ENCODE data around the gene ATP8A1.
"Not testable (repeated sequence)": the region's sequence is repeated elsewhere in the genome, so short reads cannot be mapped to it uniquely, and the experiment has no call there.

Gene ATP8A1

DNA sequence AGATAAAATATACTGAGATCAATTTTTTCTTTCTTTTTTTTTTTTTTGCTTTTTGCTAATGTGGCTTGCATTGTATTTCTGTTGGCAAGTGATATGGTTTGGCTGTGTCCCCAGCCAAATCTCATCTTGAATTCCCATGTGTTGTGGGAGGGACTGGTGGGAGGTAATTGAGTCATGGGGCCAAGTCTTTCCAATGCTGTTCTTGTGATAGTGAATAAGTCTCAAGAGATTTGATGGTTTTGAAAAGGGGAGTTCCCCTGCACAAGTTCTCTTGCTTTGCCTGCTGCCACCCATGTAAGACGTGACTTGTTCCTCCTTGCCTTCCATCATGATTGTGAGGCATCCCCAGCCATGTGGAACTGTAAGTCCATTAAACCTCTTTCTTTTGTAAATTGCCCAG lies 195.7 kb downstream of the ATP8A1 start:
- not testable (repeated sequence) for ATAC-seq

DNA sequence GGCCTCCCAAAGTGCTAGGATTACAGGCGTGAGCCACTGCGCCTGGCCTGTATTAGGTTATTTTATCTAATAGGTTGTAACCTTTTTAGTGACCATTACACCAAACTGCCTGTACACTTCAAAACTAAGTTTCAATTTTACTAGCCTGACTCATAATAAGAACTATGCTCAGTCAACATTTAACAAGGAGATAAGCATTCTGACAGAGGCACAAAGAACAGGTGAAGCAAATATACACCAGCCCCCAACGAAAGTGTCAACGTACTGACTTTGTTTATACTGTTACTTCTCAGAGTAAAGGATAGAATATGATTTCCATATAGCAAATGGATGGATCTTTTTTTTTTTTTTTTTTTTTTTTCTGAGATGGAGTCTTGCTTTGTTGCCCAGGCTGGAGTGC lies 196.9 kb downstream of the ATP8A1 start:
- peak in 1 of 2 donors; percentile 33 for ATAC-seq

DNA sequence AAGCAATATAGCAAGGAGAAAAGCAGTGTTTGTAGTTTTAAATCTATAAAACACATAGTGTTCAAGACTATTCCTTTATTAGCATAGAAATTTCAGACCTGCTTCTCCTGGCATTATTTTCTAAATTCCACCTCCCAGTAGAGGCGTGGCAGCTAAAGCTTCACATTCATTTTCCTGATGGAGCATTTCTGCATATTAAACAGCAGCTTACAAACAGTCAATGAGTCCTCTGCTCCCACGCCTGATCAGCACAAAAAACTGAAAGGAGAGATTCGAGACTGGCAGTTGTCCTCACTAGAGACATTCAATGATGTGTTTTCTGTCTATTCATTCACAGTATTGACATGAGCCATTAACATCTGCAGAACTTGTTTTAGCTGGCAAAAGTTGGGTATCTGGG lies 198.2 kb downstream of the ATP8A1 start:
- no peak for ATAC-seq

DNA sequence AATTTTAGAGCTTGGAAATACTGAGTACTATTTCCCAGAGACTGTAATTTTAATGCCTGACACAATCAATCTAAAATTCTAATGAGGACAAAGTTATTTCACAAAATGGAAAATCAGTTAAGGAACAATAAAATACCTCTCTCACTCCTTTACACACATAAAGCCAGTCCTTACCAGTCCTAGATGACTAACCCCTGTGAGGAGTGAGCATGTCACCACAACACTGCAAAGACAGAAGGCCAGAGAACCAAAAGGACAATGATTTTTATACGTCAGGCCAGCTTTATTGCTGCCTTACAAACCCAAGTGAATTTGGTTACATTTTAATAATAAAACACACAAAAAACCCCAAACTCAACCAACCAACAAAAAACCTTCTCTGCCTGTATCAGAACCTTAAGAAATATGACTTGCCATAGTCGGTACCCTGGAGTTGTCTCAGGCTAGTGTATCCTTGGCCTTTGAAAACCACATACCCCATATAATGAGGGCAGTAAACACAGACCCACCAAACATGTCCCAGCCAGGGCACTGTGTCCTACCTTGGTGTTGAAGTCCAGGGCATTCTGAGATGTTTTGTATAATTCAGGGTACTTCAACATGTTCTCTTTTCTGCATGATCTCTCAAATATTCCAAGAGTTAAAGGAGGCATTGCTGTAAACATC lies 202.0 kb downstream of the ATP8A1 start:
- no peak for ATAC-seq

DNA sequence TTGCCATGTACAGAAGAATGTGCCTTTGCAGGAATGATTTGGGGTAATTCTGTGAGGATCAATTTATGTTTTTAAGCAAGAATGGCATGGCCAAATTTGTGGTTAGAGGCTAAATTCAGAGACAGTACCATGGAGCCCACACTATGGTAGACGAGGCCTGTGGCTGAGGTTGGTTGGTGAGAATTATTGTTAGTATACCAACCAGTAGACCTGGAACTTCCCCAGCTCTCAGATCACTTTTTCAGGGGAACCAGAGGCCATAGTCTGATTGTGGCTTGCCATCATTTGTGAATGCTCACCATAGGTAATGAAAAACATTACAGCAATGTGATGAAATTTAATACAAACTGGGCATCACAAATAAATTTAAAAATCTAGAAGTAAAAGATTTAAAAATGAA lies 203.3 kb downstream of the ATP8A1 start:
- no peak for ATAC-seq

DNA sequence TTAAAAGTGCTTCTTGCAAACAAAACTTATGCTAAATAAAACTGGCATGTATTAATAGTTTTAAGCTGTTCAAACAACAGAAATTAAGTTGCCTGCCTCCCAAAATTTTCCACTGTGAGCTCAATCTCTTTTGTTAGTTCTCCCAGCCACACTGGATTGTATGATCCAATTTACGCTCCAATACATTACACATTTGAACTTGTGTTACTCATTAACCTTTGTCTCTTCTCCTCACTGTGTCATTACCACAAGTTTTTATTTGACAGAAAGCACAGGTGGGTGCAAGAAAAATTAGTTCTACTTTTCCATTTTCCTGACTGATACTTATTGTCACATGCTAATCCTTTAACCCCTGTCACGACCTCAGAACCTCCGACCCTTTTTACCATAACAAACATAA lies 204.1 kb downstream of the ATP8A1 start:
- no peak for ATAC-seq

DNA sequence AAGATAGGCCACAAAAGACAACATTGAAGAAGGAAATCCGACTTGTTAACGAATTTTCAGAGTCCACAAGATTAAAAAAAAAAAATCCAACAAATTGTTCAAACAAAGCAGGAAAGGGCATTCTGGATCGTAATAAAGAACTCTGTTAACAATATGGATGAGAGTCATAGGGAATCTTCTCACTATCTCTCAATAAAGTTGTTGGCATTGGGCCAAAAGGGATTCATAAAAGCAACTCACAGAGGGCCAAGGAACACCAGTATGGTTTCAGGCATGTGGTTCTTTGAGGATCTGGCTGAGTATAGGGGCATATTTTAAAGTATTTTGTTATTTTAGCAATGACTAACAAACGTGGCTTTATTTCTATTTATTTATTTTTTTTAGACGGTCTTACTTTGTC lies 210.1 kb downstream of the ATP8A1 start:
- no peak for ATAC-seq

DNA sequence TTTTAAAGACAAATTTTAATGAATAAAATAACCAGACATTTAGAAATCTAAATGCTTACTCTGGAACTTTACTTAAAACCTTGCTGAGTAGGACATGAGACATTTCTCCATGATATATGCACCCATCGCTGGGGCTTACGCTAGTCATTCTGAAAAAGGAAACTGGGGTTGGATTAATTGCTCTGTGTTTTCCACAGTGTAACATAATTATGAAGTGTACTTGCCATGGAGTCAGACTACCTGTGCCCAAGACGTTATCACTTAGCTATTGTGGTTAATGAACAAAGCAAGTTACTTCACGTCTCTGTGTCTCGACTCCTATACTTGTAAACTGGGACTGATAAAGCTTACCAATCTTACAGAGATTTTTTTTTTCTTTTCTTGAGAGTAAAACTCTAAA lies 211.9 kb downstream of the ATP8A1 start:
- no peak for ATAC-seq

DNA sequence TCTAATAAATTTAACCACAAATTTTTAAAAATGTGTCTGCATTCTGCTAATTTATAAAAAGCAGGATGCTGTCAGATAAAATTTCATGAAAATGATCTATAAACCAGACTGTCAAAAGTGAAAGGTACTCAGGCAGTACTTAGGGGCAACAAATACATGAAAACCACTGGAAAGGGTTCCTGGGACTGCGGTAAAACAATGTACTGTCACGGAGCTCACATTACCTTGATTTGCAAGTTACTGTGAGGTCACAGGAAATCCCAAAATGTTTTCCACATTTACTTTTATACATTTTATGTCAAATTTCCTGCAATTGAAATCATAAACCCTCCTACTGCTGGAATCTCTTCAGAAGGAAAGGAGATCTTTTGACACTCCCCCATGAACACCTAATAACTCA lies 214.3 kb downstream of the ATP8A1 start:
- ATAC-seq = no peak

DNA sequence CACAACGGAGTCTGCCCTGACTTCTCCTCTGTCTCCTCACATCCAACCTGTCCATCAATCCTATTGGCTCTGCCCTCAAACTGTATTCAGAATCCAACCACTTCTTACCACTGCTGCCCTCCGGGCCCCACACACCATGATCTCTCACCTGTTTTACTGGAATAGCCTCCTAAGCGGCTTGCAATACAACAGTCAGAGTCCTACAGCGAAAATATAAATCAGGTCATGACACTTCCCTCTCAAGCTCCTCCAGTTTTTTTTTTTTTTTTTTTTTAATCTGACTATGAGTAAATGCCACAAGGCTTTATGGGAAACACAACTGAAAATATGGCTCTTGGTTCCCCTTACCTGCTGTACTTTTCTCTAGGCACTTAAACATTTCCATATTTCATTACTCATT lies 216.8 kb downstream of the ATP8A1 start:
- no peak for ATAC-seq

DNA sequence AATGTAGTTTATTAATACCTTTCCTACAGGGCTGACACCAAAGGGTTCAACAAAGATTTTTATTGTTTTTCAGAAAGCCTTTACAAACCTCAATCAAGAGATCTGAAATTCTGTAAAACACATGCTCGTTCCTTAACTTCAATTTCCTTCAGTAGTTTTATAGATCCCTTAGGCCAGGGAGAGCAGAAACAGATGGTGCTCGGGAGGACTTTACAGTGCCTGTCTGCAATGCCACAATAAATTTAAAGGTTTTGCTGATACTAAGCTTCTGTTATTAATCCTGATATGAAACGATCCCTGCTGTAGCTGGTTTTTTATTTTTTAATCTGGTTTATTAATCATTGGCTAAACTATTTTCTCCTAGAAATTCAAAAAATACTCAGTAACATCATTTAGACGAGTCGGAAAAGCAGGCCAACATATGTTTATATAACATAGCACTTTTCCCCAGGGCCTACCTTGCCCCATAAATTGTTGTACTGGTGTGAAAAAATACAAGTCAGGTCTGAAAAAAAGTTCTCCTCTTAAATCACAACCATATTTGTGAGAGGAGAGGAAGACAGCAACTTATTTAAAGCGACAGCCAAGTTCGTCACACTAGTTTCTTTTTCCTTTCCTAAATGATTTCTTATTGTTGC lies 219.9 kb downstream of the ATP8A1 start:
- no peak for ATAC-seq

DNA sequence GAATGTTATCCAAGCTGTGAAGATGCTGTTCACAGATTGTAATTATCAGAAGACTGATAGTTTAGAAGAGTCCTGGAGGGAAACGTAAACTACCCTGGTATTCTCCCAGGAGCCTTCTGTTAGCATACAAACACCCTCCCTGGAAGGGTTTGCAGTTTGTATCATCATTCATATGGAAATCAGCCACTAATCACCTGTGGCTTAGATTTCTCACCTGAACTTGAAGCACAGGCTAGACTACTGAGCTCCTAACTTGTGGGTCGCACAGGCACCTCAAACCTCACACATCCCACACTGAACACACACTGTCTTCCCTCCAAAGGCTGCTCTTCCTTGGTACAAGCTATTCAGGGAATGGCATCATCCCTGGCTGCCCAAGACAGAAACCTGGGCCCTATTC lies 228.9 kb downstream of the ATP8A1 start:
- ATAC-seq = no peak

DNA sequence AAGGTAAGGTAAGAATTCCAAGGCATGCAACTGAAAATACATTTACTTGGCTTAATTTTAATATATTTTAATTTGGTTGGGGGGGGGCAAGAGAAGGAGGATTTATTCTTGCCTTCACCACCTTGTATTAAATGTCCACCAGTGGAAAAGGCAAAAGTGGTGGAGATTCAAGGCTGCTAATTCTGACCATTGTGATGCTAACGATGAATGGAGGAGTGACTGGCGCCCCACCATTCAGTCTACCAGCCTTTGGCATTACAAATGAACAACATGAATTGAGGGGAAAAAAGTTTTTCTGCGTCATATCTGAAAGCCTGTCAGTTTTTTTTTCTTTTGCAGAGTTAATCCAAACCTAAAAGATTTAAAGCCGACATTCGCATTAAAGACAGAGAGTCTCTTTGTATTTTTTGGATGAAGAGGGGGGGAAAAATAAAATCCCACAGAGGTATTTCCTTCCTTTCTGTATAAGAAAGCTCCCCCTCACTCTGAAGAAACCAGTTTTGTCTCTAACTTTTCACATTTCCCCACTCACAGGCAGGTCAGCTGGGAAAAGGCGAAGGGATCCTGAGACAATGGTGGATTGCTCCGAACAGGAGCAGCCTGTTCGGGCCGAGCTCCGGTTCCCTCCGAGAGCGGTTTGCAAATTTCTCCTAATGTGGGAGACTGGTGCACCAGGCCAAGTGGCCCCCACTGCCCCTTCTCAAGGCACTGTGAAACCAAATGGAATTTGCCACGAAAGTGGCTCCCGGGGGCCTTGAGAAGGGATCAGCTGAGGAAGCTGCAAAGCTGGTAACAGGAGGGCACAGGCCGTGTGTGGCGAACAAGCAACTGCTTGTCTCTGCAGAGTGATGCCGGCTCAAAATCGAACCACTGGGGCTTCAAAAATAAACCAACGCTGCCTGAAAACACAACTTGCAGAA lies 231.5 kb downstream of the ATP8A1 start:
- no peak for ATAC-seq

DNA sequence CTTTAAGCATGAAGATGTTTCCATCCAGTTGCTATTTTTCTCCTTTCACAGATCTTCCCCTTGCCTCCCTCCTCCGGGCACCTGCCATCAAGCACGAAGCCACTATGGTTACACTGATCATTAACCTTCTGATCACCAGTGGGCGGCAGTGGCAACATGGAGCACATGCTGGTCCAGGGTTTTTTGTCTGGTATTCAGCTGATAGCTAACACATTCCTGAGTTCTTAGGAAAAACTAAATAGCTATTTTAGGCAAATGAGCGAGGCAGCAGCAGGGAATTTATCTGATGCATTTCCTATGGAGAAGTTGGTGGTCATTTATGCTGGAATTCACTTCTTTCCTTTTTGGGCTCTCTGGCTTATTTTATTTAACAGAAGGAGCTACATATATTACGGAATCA lies 236.8 kb downstream of the ATP8A1 start:
- no peak for ATAC-seq

DNA sequence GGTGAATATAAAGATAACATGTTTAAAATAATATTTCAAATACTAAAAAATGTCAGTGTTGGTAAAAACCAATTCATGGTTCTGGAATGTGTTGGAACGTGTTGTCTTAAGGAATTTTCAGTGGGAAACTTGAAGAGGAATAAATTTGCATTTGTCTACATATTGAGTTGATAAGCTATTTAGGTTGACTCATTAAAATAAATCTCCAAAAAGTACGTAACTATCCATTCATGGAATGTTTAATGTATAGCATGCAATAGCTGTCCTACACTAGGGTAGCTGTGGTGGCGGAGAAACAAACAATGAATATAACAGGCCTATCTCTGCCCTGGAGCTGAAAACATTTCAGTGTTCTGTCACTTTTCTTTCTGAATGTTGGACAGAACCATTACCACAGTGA lies 239.4 kb downstream of the ATP8A1 start:
- no peak for ATAC-seq

DNA sequence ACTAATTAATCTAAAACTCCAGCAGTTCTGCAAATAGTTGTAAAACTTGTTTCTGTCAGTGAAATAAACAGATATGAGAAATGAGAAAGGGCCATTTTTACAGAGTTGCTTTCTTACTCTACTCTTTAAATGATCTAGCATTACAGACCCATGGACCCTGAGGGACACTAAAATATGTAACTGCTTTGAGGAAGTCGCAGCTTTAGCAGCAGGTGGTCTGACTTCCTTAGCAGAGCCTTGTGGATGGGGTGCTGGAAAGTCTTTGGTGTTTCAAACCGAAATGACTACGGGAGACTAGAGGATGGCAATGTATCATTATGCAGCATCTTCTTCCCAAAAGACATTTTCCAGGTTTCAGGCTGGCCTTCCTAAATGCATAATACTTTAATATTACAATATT lies 240.9 kb downstream of the ATP8A1 start:
- ATAC-seq = no peak

DNA sequence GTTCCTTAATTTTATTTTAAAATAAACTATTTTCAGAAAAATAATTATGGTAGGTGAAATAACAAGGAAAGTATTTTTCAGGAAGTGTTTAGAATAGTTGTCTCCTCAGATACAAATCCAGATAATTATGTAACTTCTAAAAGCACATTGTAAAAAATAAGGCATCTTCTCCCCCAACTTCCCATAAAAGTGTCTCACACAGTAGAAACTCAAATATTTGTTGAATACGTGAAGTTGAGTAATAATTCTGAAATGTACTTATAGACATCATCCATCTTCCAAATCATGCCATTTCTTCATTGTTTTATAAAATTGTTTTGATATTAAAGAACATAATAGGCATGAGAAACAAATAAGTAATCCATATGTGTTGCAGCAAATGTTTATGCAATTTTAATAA lies 241.6 kb downstream of the ATP8A1 start:
- no peak for ATAC-seq

DNA sequence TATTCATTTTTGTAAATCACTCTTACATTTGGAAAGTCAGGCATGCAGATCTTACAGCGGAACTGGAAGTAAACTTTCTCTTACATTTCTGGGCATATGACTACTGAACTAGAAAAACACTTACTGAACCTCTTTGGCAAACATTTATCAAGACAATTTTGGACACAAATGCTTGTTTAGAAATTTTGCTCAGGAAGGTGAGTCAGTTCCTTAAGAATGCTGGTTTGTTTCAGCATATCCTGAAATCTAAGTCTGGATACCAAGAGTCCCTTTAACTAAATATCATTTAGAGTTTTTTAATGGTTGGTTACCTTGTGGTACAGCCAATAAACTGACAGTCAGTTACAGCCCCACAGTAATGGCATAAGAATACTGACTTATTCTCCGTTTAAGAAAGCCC lies 244.7 kb downstream of the ATP8A1 start:
- ATAC-seq = no peak

DNA sequence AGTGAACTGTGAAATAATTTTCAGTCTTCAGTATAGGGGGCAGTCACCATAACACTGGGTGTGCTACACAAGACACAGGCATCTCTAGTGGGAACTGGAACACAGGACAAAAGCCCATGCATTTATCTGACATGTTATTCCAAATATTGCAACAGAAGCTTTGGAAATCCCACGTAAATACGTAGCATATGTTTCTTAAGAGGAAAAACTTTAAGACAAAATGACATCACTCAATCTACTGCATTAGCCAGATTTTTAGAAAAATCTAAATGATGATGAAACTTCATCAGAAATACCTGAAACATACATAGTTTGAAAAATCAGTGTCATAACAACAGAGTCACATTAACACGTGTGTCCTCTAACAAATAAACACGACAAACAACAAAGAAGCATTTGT lies 245.1 kb downstream of the ATP8A1 start:
- no peak for ATAC-seq

DNA sequence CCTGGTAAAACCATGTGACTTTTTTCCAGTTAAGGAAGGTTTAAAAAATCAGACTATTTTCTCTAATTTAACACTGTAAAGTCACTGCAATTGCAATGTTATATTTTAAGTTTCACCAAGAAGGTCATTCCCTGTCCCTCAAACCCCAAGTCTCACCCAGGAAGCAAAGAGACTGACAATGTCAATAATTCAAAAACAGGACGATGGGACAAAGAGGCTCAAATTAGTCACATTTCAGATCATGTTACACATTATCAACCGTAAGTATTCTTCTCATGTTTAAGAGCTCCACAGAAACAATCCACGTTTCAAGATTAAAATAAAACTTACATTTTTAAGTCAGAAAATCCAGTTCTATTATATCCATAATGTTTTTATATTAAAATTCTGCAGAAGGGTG lies 246.5 kb downstream of the ATP8A1 start:
- no peak for ATAC-seq

DNA sequence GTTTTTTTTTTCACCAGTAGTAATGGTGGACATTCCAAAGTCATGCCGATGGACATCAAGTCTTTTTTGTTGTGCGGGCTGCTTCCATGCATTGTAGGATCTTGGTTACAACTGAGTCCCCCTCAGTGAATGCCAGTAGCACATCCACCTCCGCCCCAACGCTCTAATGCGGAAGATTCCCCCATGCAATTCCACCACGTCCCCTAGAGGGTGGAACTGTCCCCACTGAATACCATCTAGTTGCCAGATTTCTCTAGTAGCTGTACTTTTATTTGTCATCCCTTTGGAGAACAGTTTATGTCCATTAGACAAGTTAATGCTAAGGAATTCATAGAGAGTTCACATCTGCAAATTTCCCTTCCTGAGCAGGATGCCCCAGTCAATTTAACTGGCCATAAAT lies 252.9 kb downstream of the ATP8A1 start:
- no peak for ATAC-seq

DNA sequence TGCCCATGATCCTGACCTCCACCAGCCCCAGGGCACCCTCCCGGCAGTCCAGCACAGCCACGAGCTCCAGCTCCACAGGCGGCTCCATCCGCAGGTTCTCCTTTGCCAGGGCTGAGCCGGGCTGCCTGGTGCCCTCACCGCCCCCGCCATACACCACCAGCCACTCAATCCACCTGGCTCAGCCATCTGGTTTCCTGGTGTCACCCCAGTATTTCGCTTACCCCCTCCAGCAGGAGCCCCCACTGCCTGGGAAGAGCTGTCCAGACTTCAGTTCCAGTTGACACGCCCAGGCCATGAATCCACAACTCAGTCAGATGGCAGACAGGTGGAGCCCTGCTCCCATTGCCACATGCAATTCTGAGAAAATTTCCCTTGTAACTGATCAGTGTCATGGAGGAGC lies 255.7 kb downstream of the ATP8A1 start:
- no peak for ATAC-seq

DNA sequence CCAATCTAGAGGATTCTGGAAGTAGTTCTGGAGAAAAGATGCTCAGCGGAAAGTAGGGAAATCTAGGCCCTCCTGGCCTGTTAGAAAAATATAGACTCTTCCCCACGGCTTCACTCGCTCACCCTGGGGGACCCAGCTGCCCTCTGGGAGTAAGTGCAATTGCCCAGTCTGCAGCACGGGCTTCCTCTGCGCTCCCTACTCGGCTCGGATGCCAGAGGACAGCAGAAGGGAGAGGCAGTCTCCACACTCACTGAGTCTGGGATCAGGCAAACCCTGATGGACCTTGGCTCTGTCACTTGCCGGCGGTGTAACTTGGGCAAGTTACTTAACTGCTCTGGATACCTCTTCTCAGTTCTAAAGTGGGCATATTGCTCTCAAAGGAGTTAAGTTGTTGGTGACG lies 257.5 kb downstream of the ATP8A1 start:
- no peak for ATAC-seq

DNA sequence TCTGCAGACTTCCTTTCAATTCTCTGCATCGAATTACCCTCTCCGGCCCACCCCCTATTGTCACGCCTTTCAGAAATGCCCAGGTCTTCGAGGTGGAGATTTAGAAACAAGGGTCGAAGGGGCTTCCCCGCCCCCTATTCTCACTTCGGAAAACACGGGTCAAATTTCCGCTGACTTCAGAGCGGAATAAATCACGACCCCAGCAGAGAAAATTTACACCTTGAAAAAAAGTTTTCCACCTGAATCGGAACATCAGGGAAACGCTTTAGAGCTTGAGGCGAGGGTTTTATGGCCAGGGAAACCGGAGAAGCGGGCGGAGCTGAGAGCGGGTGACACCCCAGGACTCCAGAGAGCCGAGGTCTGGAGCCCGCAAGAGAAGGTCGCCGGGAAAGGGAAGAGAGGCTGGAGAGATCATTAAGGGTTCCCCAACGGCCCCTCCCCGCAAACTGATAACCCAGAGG lies 258.0 kb downstream of the ATP8A1 start:
- ATAC-seq = no peak

All from activated CD4-positive, CD25-positive, alpha-beta regulatory T cell treated with anti-CD3 and anti-CD28 coated beads, Interleukin-2, amount 50 U/mL, for 24 hours (primary cell).